Parathyroid adenoma (tissue), 2 donors: ENCODE measurements around the gene FRMD1.
A peak's percentile ranks its signal among the peaks of the same experiment; 100 is the strongest.

Experiments
- H2AFZ ChIP-seq: fragments of 300-600 bp; sonication (generic); one replicate; pipeline ENCODE4 v1.7.0; 2017; ENCODE audit warnings: antibody characterized with exemption, mild to moderate bottlenecking
- H3K27ac ChIP-seq: fragments of 300-600 bp; sonication (generic); one replicate; pipeline ENCODE4 v1.7.0; 2017
- H3K27me3 ChIP-seq: fragments of 300-600 bp; sonication (generic); one replicate; pipeline ENCODE4 v1.7.0; 2017; ENCODE audit warnings: low read length; ENCODE audit not compliant: control insufficient read depth, insufficient read depth
- H3K36me3 ChIP-seq: fragments of 300-600 bp; sonication (generic); one replicate; pipeline ENCODE4 v1.7.0; 2017; ENCODE audit warnings: low read length; ENCODE audit not compliant: control insufficient read depth, insufficient read depth
- H3K4me1 ChIP-seq: fragments of 300-600 bp; sonication (generic); one replicate; pipeline ENCODE4 v1.7.0; 2017; ENCODE audit warnings: control low read depth
- H3K4me2 ChIP-seq: fragments of 300-600 bp; sonication (generic); one replicate; pipeline ENCODE4 v1.7.0; 2017; ENCODE audit warnings: low read length
- H3K4me3 ChIP-seq: fragments of 300-600 bp; sonication (generic); one replicate; pipeline ENCODE4 v1.7.0; 2017; ENCODE audit warnings: low read depth, low read length
- H3K79me2 ChIP-seq: fragments of 300-600 bp; sonication (generic); one replicate; pipeline ENCODE4 v1.7.0; 2017; ENCODE audit warnings: control low read depth
- H3K9ac ChIP-seq: fragments of 300-600 bp; sonication (generic); one replicate; pipeline ENCODE4 v1.7.0; 2017; ENCODE audit warnings: mild to moderate bottlenecking
- H3K9me3 ChIP-seq: fragments of 300-600 bp; sonication (generic); one replicate; pipeline ENCODE4 v1.7.0; 2017; ENCODE audit warnings: low read length; ENCODE audit not compliant: control insufficient read depth
- CTCF ChIP-seq: fragments of 300-600 bp; sonication (generic); IDR thresholded peaks from one replicate; pipeline ENCODE4 v1.7.0; 2017; ENCODE audit warnings: antibody characterized with exemption, mild to moderate bottlenecking
- donor health status: primary hyperparathyroidism.

FRMD1 gene

GRCh38 chr6:168106633-168107005 is 27.6 kb upstream of the FRMD1 start:
- H3K27ac ChIP-seq, result no peak overlapping the region
- H3K27me3 ChIP-seq, result no peaks in the 10 kb centered on the region
- H3K36me3 ChIP-seq, result no peaks in the 10 kb centered on the region
- H3K4me3 ChIP-seq, result no peak overlapping the region
- H3K9ac ChIP-seq, result no peak overlapping the region
- H3K79me2 ChIP-seq, result no peaks in the 10 kb centered on the region
- H3K9me3 ChIP-seq, result no peaks in the 10 kb centered on the region
- no peaks in the 10 kb centered on the region for H3K4me1 ChIP-seq
- H3K4me2 ChIP-seq, result no peak overlapping the region
- peak overlapping the region; percentile 54 for H2AFZ ChIP-seq
- no peak for TF ChIP-seq CTCF

- no peak overlapping the region for H3K27ac ChIP-seq
- H3K36me3 ChIP-seq, result no peaks in the 10 kb centered on the region
- no peak for TF ChIP-seq CTCF
- no peaks in the 10 kb centered on the region for H3K9me3 ChIP-seq
- H3K27me3 ChIP-seq, result no peaks in the 10 kb centered on the region
- H3K9ac ChIP-seq, result no peak overlapping the region
- no peaks in the 10 kb centered on the region for H3K4me1 ChIP-seq
- H3K79me2 ChIP-seq, result no peaks in the 10 kb centered on the region
- no peak overlapping the region for H3K4me2 ChIP-seq
- no peak overlapping the region for H3K4me3 ChIP-seq
- peak overlapping the region; percentile 54 for H2AFZ ChIP-seq
Measured at GRCh38 chr6:168105813-168106632, 27.0 kb upstream of the FRMD1 start.

GRCh38 chr6:168104636-168105035 is 25.6 kb upstream of the FRMD1 start:
- H3K79me2 ChIP-seq, result no peaks in the 10 kb centered on the region
- H3K36me3 ChIP-seq, result no peaks in the 10 kb centered on the region
- no peak overlapping the region for H3K9ac ChIP-seq
- no peak for TF ChIP-seq CTCF
- H3K4me3 ChIP-seq, result no peak overlapping the region
- H3K9me3 ChIP-seq, result no peaks in the 10 kb centered on the region
- H3K27ac ChIP-seq, result no peak overlapping the region
- no peak overlapping the region for H3K4me2 ChIP-seq
- H2AFZ ChIP-seq, result no peak overlapping the region
- no peaks in the 10 kb centered on the region for H3K27me3 ChIP-seq
- H3K4me1 ChIP-seq, result no peaks in the 10 kb centered on the region

GRCh38 chr6:168103050-168103830 is 24.2 kb upstream of the FRMD1 start:
- no peak overlapping the region for H3K27ac ChIP-seq
- H3K27me3 ChIP-seq, result no peaks in the 10 kb centered on the region
- H3K4me3 ChIP-seq, result no peak overlapping the region
- no peak for TF ChIP-seq CTCF
- no peak overlapping the region for H3K9ac ChIP-seq
- H3K79me2 ChIP-seq, result no peaks in the 10 kb centered on the region
- H2AFZ ChIP-seq, result no peak overlapping the region
- no peaks in the 10 kb centered on the region for H3K4me1 ChIP-seq
- no peaks in the 10 kb centered on the region for H3K9me3 ChIP-seq
- no peak overlapping the region for H3K4me2 ChIP-seq
- H3K36me3 ChIP-seq, result no peaks in the 10 kb centered on the region
